ENCODE results near the gene CILP2.

Gene CILP2

GRCh38 chr19:19506592-19506991, 31.5 kb upstream of the CILP2 start:
- no peak for DNase-seq

- DNase-seq: no peak
Measured at GRCh38 chr19:19507354-19507753, 30.7 kb upstream of the CILP2 start.

GRCh38 chr19:19508217-19508616, 29.8 kb upstream of the CILP2 start:
- no peak for DNase-seq

GRCh38 chr19:19510432-19510831, 27.6 kb upstream of the CILP2 start:
- DNase-seq: no peak

GRCh38 chr19:19513682-19514081, 24.4 kb upstream of the CILP2 start:
- no peak for DNase-seq

- peak; percentile 62 for DNase-seq
Measured at GRCh38 chr19:19514215-19514657, 23.8 kb upstream of the CILP2 start.

- DNase-seq: no peak
Measured at GRCh38 chr19:19514881-19515641, 23.0 kb upstream of the CILP2 start, which contains the start of gene TSSK6. TSS of gene TSSK6 (minus strand) at chr19:19515548. CDS start at chr19:19515427, 121 bp downstream.

GRCh38 chr19:19515642-19516519, 22.2 kb upstream of the CILP2 start, which contains the start of gene NDUFA13:
TSS of gene NDUFA13 (plus strand) at chr19:19516225. CDS start at chr19:19516239, 14 bp downstream.
- DNase-seq: peak; percentile 94

- DNase-seq: no peak
Measured at GRCh38 chr19:19517235-19517619, 20.8 kb upstream of the CILP2 start.

GRCh38 chr19:19520989-19521388, 17.1 kb upstream of the CILP2 start:
- no peak for DNase-seq

- DNase-seq: no peak
Measured at GRCh38 chr19:19523177-19523576, 14.9 kb upstream of the CILP2 start.

- DNase-seq: no peak
Measured at GRCh38 chr19:19524053-19524452, 14.0 kb upstream of the CILP2 start.

- DNase-seq: no peak
Measured at GRCh38 chr19:19525611-19526380, 12.3 kb upstream of the CILP2 start.

GRCh38 chr19:19526581-19527370, 11.3 kb upstream of the CILP2 start:
- no peak for DNase-seq

GRCh38 chr19:19527371-19527656, 10.8 kb upstream of the CILP2 start:
- DNase-seq: no peak

GRCh38 chr19:19527674-19528625, 10.1 kb upstream of the CILP2 start:
- no peak for DNase-seq

GRCh38 chr19:19528721-19529490, 9.2 kb upstream of the CILP2 start, which contains the start of gene YJEFN3:
TSS of gene YJEFN3 (plus strand) at chr19:19528911. CDS start at chr19:19528933, 22 bp downstream.
- DNase-seq: peak; percentile 52

GRCh38 chr19:19529783-19530422, 8.2 kb upstream of the CILP2 start:
- DNase-seq: no peak

- no peak for DNase-seq
Measured at GRCh38 chr19:19530423-19530804, 7.7 kb upstream of the CILP2 start.

- no peak for DNase-seq
Measured at GRCh38 chr19:19530889-19531288, 7.2 kb upstream of the CILP2 start.

Data from fibroblast of skin of right quadriceps (primary cell).